ENCODE data around the gene B3GLCT. TPM values are rescaled to one million over a fixed set of nuclear protein-coding genes. Genes with fewer than 3 reads are reported as not detected.

B3GLCT gene
- total RNA-seq, 1 donor from 2014 or later, result 8.2 TPM

DNA sequence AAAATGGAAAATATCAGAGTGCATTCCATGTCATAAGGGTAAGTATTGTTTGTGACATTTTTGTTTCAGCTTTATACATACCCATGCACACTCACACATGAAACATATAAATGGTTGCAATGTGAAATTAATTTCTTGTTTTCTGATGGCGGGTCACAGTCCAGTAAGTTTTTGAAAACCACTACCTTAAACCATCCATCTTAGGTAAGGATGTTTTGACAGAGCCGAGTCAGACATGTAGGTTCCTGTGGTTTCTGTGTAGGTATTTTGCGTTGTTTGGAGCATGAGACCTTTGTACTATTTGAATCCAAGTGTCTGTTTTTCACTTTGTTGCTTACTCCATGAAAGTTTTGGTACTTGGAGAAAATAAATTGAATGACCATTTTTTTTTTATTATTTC lies 121.7 kb downstream of the B3GLCT start:
- no peak for DNase-seq (ENCODE audit: extremely low spot score, unreplicated experiment)
- TF ChIP-seq, protein P1, sequence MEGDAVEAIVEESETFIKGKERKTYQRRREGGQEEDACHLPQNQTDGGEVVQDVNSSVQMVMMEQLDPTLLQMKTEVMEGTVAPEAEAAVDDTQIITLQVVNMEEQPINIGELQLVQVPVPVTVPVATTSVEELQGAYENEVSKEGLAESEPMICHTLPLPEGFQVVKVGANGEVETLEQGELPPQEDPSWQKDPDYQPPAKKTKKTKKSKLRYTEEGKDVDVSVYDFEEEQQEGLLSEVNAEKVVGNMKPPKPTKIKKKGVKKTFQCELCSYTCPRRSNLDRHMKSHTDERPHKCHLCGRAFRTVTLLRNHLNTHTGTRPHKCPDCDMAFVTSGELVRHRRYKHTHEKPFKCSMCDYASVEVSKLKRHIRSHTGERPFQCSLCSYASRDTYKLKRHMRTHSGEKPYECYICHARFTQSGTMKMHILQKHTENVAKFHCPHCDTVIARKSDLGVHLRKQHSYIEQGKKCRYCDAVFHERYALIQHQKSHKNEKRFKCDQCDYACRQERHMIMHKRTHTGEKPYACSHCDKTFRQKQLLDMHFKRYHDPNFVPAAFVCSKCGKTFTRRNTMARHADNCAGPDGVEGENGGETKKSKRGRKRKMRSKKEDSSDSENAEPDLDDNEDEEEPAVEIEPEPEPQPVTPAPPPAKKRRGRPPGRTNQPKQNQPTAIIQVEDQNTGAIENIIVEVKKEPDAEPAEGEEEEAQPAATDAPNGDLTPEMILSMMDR (IDR thresholded peaks at IDR 0.05), result no peak
- Mint-ChIP-seq H3K27ac (ENCODE audit: unreplicated experiment) (no peak overlapping the region), H3K27me3 (ENCODE audit: unreplicated experiment) (no peaks in the 10 kb centered on the region), H3K36me3 (ENCODE audit: unreplicated experiment) (peaks cover 3% of the 10 kb centered on the region), H3K9me3 (ENCODE audit: unreplicated experiment) (no peaks in the 10 kb centered on the region), H3K4me1 (ENCODE audit: unreplicated experiment) (peaks cover under 1% of the 10 kb centered on the region), H3K4me3 (ENCODE audit: unreplicated experiment) (no peak overlapping the region)

DNA sequence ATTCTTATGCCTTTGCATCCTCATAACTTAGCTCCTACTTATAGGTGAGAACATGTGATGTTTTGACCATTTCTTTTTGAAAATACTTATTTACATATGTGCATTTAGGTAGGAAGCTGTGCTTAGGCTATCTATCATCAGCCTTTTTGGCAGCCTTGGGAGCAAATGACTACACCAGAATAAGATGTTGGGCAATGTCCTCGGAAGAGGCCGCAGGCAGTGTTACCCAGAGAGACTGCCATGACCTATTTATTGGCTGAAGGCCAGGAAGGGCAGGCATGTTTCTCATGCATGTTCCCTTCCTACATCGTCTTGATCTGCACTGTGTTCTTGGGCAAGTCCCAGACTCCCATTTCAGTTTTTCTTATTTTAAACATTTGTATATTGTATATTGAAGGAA lies 122.3 kb downstream of the B3GLCT start:
- H3K27me3 Mint-ChIP-seq (ENCODE audit: unreplicated experiment), result no peaks in the 10 kb centered on the region
- TF ChIP-seq, protein P1 (IDR thresholded peaks at IDR 0.05), result no peak
- no peaks in the 10 kb centered on the region for H3K9me3 Mint-ChIP-seq (ENCODE audit: unreplicated experiment)
- H3K36me3 Mint-ChIP-seq (ENCODE audit: unreplicated experiment), result peaks cover 3% of the 10 kb centered on the region
- H3K4me3 Mint-ChIP-seq (ENCODE audit: unreplicated experiment), result no peak overlapping the region
- H3K4me1 Mint-ChIP-seq (ENCODE audit: unreplicated experiment), result peaks cover 6% of the 10 kb centered on the region
- no peak overlapping the region for H3K27ac Mint-ChIP-seq (ENCODE audit: unreplicated experiment)
- no peak for DNase-seq (ENCODE audit: extremely low spot score, unreplicated experiment)

DNA sequence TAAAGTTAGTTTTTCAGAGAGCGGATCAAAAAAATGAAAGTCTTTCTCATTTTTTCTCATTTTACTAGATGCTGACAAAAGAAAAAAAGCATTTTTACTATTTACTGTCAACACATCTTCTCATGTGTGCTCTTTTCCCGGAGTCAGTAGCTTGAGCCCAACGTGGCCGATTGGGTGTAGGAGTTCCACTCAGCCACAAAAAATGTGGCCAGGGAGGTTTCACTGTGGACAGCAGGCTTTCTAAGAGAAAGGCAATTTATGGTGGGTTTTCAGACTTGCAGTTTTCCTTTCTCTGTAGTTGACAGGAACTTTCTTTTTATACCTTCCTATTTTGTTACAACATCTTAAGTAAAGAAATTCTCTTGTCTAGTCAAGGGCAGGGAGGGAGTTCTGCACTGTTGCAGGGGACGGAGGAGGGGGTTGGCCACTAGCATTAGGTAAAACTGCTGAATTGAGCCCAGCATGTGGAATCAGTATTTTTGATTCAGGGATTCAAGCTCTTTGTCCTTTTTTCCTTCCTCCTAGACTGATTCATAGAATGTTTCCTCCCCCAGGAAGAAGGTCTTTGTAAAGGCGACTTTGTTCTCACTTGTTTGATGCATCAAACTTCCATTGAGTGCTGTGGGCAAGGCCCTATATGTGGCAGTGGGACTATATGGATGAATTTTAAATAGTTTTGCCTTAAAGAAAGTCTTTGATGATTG lies 123.1 kb downstream of the B3GLCT start:
- H3K27me3 Mint-ChIP-seq (ENCODE audit: unreplicated experiment), result no peaks in the 10 kb centered on the region
- TF ChIP-seq, protein P1 (IDR thresholded peaks at IDR 0.05), result no peak
- H3K9me3 Mint-ChIP-seq (ENCODE audit: unreplicated experiment), result no peaks in the 10 kb centered on the region
- H3K4me3 Mint-ChIP-seq (ENCODE audit: unreplicated experiment), result no peak overlapping the region
- no peak for DNase-seq (ENCODE audit: extremely low spot score, unreplicated experiment)
- no peaks in the 10 kb centered on the region for H3K36me3 Mint-ChIP-seq (ENCODE audit: unreplicated experiment)
- H3K4me1 Mint-ChIP-seq (ENCODE audit: unreplicated experiment), result peaks cover 14% of the 10 kb centered on the region
- no peak overlapping the region for H3K27ac Mint-ChIP-seq (ENCODE audit: unreplicated experiment)

DNA sequence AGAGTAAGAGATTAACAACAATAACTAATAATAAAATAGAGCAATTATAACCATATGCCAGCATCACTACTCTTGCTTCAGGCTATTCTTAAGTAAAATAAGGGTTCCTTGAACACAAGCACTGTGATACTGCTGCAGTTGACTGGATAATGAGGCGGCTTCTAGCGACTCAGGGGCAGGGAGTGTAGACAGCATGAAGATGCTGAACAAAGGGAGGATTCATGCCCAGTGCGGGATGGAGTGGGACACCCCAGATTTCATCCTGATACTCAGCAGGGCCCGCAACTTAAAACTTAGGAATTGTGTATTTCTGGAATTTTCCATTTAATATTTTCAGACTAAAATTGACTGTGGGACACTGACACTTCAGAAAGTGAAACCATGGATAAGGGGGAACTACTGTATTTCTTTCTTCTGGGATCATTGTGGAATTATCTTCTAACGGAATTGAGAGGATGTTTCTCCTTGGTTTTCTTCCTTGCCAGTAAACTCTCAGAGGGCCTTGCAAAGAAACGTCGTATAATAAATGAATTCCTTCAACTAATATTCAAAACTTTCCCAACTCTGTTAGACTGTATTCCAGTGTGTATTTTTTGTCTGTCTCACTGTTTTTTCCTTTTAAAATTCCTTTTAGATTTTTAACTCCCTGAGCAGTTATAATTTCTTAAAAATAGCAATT lies 127.5 kb downstream of the B3GLCT start:
- peaks cover 23% of the 10 kb centered on the region for H3K4me1 Mint-ChIP-seq (ENCODE audit: unreplicated experiment)
- H3K36me3 Mint-ChIP-seq (ENCODE audit: unreplicated experiment), result no peaks in the 10 kb centered on the region
- H3K27me3 Mint-ChIP-seq (ENCODE audit: unreplicated experiment), result no peaks in the 10 kb centered on the region
- no peaks in the 10 kb centered on the region for H3K9me3 Mint-ChIP-seq (ENCODE audit: unreplicated experiment)
- H3K27ac Mint-ChIP-seq (ENCODE audit: unreplicated experiment), result peak overlapping the region; percentile 39
- TF ChIP-seq, protein P1 (IDR thresholded peaks at IDR 0.05), result no peak
- peak overlapping the region; percentile 20 for H3K4me3 Mint-ChIP-seq (ENCODE audit: unreplicated experiment)
- DNase-seq (ENCODE audit: extremely low spot score, unreplicated experiment), result no peak

DNA sequence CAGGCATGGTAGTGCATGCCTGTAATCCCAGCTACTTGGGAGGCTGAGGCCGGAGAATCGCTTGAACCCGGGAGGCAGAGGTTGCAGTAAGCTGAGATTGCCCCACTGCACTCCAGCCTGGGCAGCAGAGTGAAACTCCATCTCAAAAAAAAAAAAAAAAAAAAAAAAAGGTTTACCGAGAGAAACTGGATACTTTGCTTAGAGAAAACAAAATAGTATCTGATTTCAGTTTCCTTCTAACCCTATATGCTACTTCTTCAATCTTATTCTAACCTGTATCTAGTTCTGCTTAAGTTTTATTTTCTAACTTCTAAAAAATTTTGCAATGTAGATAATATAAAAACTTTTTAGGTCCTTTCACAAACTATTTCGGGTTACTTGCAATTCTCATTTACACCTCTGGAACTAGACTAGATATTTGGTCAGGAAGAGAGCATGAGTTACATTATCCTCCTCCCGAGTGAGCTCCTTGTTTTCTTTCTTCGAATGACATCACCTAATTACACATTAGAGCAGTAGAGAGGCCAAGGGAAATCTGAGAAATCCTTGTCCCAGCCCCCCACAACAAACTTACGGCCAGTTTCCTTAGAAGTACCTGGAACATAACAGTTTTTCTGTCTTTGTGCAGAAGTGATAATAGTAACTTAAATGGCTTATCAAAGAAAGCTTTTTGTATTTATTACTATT lies 128.9 kb downstream of the B3GLCT start:
- TF ChIP-seq, protein P1 (IDR thresholded peaks at IDR 0.05), result no peak
- H3K9me3 Mint-ChIP-seq (ENCODE audit: unreplicated experiment), result no peaks in the 10 kb centered on the region
- no peaks in the 10 kb centered on the region for H3K27me3 Mint-ChIP-seq (ENCODE audit: unreplicated experiment)
- no peak overlapping the region for H3K4me3 Mint-ChIP-seq (ENCODE audit: unreplicated experiment)
- H3K4me1 Mint-ChIP-seq (ENCODE audit: unreplicated experiment), result peaks cover 23% of the 10 kb centered on the region
- H3K27ac Mint-ChIP-seq (ENCODE audit: unreplicated experiment), result no peak overlapping the region
- DNase-seq (ENCODE audit: extremely low spot score, unreplicated experiment), result no peak
- H3K36me3 Mint-ChIP-seq (ENCODE audit: unreplicated experiment), result no peaks in the 10 kb centered on the region
